ENCODE measurements around the gene EVX1.
A peak's percentile ranks its signal among the peaks of the same experiment; 100 is the strongest.

Gene EVX1

DNA sequence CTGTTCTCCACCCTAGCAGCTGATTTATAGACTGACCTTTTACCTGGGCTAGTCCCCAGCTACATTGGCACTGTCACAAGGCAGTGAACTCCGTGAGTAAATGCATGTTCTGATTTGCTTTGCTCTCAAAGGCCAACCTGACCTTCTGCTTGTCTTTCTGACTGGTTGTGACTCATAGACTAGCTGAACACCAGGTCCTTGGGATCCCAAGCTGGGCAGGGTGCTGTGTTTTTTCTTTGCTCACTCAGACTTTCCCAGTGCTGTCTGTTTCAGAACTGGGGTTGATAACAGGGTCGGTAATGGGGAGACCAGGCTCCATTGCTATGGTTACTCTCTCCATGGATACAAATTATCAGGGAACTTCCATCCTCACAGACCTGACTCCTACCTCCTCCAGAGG, 35.0 kb downstream of the EVX1 start:
- DNase-seq: peak; percentile 8
- in situ Hi-C loops (cut with HindIII; ENCODE audit: low pct_ligation_motif_present, low pct_unique_long_range_greater_than_20kb, low sequenced_read_pairs): no loop called here

DNA sequence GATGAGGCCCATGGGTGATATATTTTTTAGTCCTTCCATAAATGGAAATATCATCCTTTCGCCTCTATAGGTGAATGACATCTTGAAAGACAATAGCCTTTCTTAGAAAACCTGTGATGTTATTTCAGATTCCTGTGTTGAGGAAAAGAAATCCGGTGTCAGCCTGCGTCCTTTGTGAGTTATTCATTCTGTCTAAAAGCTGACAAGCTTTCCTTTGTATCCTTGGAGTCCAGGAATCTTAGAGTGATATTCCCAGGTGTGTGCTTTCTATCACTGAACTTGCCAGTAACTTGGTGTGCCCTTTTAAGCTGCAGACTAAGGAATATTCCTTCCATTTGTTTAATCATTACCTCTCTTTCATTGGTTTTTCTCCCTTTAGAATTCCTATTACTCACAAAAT, 41.0 kb downstream of the EVX1 start:
- no peak for DNase-seq
- in situ Hi-C loops (cut with HindIII; ENCODE audit: low pct_ligation_motif_present, low pct_unique_long_range_greater_than_20kb, low sequenced_read_pairs): no loop called here

GRCh38 chr7:27295236-27295635, 52.6 kb downstream of the EVX1 start:
- in situ Hi-C loops (cut with HindIII; ENCODE audit: low pct_ligation_motif_present, low pct_unique_long_range_greater_than_20kb, low sequenced_read_pairs): no loop called here
- no peak for DNase-seq

DNA sequence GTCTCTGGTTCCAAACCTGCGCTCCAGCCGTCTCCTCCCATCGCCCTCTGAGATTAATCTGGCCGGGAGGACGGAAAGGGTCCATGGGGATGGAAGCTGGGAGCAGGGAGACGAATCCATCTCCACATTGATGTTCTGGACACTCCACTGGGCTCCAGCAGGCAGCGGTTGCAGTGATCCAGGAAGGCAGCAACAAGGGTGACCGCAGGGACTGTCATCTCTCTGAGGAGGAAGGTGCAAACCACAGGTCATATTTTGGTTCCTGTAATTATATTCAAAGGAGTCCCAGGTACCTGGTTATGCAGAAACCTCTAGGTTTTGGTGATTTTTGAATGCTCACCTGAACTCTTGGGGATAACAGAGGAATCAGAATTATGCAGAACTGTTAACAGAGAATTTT, 54.8 kb downstream of the EVX1 start:
- in situ Hi-C loops (cut with HindIII; ENCODE audit: low pct_ligation_motif_present, low pct_unique_long_range_greater_than_20kb, low sequenced_read_pairs): no loop called here

More for the DNA sequence above, 54.8 kb downstream of the EVX1 start:
- DNase-seq: no peak
